ENCODE measurements around the gene TMEM82.

The TMEM82 gene

DNA sequence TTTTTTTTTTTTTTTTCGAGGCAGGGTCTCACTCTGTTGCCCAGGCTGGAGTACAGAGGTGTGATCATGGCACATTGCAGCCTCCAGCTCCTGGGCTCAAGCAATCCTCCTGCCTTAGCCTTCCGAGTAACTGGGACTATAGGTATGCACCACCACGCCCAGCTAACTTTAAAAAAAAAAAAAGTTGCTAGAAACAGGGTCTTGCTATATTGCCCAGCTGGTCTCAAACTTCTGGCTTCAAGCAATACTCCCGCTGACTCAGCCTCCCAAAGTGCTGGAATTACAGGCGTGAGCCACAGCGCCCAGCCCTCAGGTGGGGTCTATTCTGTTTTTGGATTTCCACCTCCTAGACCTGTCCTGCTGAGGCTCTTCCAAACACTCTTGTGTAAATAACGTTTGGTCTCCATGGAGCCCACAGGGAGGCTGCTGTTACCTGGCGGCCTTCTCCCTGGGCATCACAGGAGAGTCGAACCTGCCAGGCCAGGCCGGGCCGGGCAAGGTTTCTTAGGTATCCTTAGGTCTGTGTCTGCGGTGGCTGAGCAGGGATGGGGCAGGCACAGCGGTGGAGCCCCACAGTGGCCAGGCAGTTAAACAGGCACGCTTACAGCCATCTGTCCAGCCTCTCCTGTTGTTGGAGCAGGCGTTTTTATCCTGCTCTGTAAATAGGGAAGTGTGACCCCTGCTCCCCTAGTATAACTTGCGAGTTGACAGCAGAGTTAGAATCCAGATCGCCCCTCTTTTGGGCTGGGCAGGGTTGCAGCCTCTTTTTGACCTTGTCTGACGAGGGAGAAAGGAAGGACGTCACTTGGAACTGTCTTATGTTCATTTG lies 39.4 kb upstream of the TMEM82 start:
- Histone ChIP-seq H3K4me1 (ENCODE audit: insufficient read depth, insufficient read length) (peaks cover 6% of the 10 kb centered on the region), H3K9me3 (ENCODE audit: insufficient read depth, low read length) (no peaks in the 10 kb centered on the region), H3K27me3 (ENCODE audit: insufficient read depth, insufficient read length) (no peaks in the 10 kb centered on the region), H3K4me3 (ENCODE audit: insufficient read length, low read depth) (no peak overlapping the region), H3K9ac (ENCODE audit: insufficient read length, low read depth) (no peak overlapping the region), H3K36me3 (ENCODE audit: insufficient read depth, insufficient read length, low read length) (peaks cover 19% of the 10 kb centered on the region)
- TF ChIP-seq ZNF274 (IDR thresholded peaks at IDR 0.05; ENCODE audit: low read depth, low read length) (no peak), SUZ12 (IDR thresholded peaks at IDR 0.05; ENCODE audit: extremely low read depth, insufficient read depth, insufficient read length) (no peak), YY1 (IDR thresholded peaks at IDR 0.05; ENCODE audit: insufficient read depth, insufficient read length) (no peak)
- no peak for DNase-seq (ENCODE audit: low read depth, low spot score)

GRCh38 chr1:15703562-15703961 lies 38.7 kb upstream of the TMEM82 start:
- Histone ChIP-seq H3K36me3 (ENCODE audit: insufficient read depth, insufficient read length, low read length) (peaks cover 18% of the 10 kb centered on the region), H3K4me3 (ENCODE audit: insufficient read length, low read depth) (no peak overlapping the region), H3K9me3 (ENCODE audit: insufficient read depth, low read length) (no peaks in the 10 kb centered on the region), H3K27me3 (ENCODE audit: insufficient read depth, insufficient read length) (no peaks in the 10 kb centered on the region), H3K9ac (ENCODE audit: insufficient read length, low read depth) (no peak overlapping the region), H3K4me1 (ENCODE audit: insufficient read depth, insufficient read length) (peaks cover 6% of the 10 kb centered on the region)
- no peak for TF ChIP-seq ZNF274 (IDR thresholded peaks at IDR 0.05; ENCODE audit: low read depth, low read length)
- TF ChIP-seq YY1 (IDR thresholded peaks at IDR 0.05; ENCODE audit: insufficient read depth, insufficient read length): no peak
- TF ChIP-seq SUZ12 (IDR thresholded peaks at IDR 0.05; ENCODE audit: extremely low read depth, insufficient read depth, insufficient read length): no peak
- no peak for DNase-seq (ENCODE audit: low read depth, low spot score)

DNA sequence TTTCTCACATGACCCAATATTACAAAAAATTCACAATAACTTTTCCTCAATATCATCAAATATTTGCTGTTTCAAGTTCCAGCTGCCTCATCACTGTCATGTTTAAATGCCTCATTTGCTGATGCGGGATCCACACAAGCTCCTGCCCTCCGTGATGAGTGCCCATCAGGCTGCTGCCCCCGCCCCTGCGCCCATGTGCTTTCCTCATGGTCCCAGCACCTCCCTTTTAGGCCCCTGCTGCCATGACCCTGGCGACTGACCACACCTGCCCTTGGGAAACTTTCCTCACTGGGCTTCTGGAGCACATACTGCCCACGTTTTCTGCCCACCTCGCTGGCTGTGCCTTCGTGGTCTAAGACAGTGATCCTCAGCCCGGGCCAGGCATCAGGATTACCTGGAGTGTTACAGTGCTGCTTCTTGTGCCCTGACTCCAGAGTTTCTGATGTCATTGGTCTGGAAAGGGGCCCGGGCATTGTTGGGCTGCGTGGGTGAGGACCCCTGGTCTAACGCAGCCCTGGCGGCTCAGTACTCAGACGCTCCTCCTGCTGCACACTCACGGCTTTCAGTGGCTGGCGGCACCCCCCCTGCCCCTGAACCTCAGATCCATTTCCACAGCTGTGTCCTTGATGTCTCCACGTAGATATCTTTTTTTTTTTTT lies 37.6 kb upstream of the TMEM82 start:
- TF ChIP-seq SUZ12 (IDR thresholded peaks at IDR 0.05; ENCODE audit: extremely low read depth, insufficient read depth, insufficient read length) (no peak), ZNF274 (IDR thresholded peaks at IDR 0.05; ENCODE audit: low read depth, low read length) (no peak), YY1 (IDR thresholded peaks at IDR 0.05; ENCODE audit: insufficient read depth, insufficient read length) (no peak)
- H3K36me3 ChIP-seq (ENCODE audit: insufficient read depth, insufficient read length, low read length): peaks cover 18% of the 10 kb centered on the region
- H3K9me3 ChIP-seq (ENCODE audit: insufficient read depth, low read length): no peaks in the 10 kb centered on the region
- peak overlapping the region; percentile 10 for H3K9ac ChIP-seq (ENCODE audit: insufficient read length, low read depth)
- no peak for DNase-seq (ENCODE audit: low read depth, low spot score)
- H3K27me3 ChIP-seq (ENCODE audit: insufficient read depth, insufficient read length): no peaks in the 10 kb centered on the region
- peaks cover 6% of the 10 kb centered on the region for H3K4me1 ChIP-seq (ENCODE audit: insufficient read depth, insufficient read length)
- no peak overlapping the region for H3K4me3 ChIP-seq (ENCODE audit: insufficient read length, low read depth)

DNA sequence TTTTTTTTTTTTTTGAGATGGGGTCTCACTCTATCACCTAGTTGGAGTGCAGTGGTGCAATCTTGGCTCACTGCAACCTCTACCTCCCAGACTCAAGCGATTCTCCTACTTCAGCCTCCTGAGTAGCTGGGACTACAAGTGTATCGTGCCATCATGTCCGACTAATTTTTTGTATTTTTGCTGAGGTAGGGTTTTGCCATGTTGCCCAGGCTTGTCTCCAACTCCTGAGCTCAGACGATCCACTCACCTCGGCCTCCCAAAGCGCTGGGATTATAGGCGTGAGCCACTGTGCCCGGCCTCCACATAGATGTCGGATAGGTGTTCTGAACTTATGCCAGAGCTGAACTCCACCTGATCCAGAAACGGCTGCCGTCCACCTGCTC lies 37.1 kb upstream of the TMEM82 start:
- no peak for TF ChIP-seq YY1 (IDR thresholded peaks at IDR 0.05; ENCODE audit: insufficient read depth, insufficient read length)
- Histone ChIP-seq H3K9me3 (ENCODE audit: insufficient read depth, low read length) (no peaks in the 10 kb centered on the region), H3K4me3 (ENCODE audit: insufficient read length, low read depth) (no peak overlapping the region), H3K4me1 (ENCODE audit: insufficient read depth, insufficient read length) (peaks cover 6% of the 10 kb centered on the region), H3K36me3 (ENCODE audit: insufficient read depth, insufficient read length, low read length) (peaks cover 18% of the 10 kb centered on the region), H3K9ac (ENCODE audit: insufficient read length, low read depth) (no peak overlapping the region), H3K27me3 (ENCODE audit: insufficient read depth, insufficient read length) (no peaks in the 10 kb centered on the region)
- no peak for DNase-seq (ENCODE audit: low read depth, low spot score)

GRCh38 chr1:15706751-15707150 lies 35.5 kb upstream of the TMEM82 start:
- peaks cover 5% of the 10 kb centered on the region for H3K4me1 ChIP-seq (ENCODE audit: insufficient read depth, insufficient read length)
- TF ChIP-seq ZNF274 (IDR thresholded peaks at IDR 0.05; ENCODE audit: low read depth, low read length): no peak
- no peak for TF ChIP-seq YY1 (IDR thresholded peaks at IDR 0.05; ENCODE audit: insufficient read depth, insufficient read length)
- no peak for TF ChIP-seq SUZ12 (IDR thresholded peaks at IDR 0.05; ENCODE audit: extremely low read depth, insufficient read depth, insufficient read length)
- no peaks in the 10 kb centered on the region for H3K9me3 ChIP-seq (ENCODE audit: insufficient read depth, low read length)
- H3K9ac ChIP-seq (ENCODE audit: insufficient read length, low read depth): no peak overlapping the region
- H3K27me3 ChIP-seq (ENCODE audit: insufficient read depth, insufficient read length): no peaks in the 10 kb centered on the region
- H3K36me3 ChIP-seq (ENCODE audit: insufficient read depth, insufficient read length, low read length): peaks cover 18% of the 10 kb centered on the region
- H3K4me3 ChIP-seq (ENCODE audit: insufficient read length, low read depth): no peak overlapping the region
- no peak for DNase-seq (ENCODE audit: low read depth, low spot score)

DNA sequence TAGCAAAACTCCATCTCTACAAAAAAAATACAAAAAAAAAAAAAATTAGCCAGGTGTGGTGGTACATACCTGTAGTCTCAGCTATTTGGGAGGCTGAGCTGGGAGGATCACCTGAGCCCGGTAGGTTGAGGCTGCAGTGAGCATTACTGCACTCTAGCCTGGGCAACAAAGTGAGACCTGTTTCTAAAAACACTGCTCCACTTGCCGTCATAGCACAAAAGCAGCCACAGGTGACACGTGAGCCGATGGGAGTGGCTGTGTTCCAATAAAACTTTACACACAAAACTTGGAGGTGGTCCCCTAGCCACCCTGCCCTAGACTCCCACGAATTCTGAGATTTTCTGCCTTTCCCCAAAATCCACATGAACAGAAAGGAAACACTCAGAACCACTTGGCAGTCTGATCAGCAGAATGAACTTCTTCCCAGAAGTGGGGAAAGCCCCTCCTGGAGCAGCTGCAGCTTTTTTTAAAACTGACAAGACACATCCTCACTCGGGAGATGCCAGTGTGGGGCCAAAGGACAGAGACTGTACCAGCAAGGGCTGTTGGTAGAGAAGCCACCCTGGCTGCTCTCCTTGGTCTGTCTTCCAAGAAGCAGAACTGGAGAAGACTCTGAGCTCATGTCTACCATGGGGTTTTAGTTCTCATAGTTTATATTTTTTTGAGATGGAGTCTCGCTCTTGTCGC lies 34.9 kb upstream of the TMEM82 start:
- H3K4me3 ChIP-seq (ENCODE audit: insufficient read length, low read depth): no peak overlapping the region
- TF ChIP-seq YY1 (IDR thresholded peaks at IDR 0.05; ENCODE audit: insufficient read depth, insufficient read length): no peak
- TF ChIP-seq ZNF274 (IDR thresholded peaks at IDR 0.05; ENCODE audit: low read depth, low read length): no peak
- TF ChIP-seq SUZ12 (IDR thresholded peaks at IDR 0.05; ENCODE audit: extremely low read depth, insufficient read depth, insufficient read length): no peak
- no peaks in the 10 kb centered on the region for H3K9me3 ChIP-seq (ENCODE audit: insufficient read depth, low read length)
- no peaks in the 10 kb centered on the region for H3K27me3 ChIP-seq (ENCODE audit: insufficient read depth, insufficient read length)
- H3K4me1 ChIP-seq (ENCODE audit: insufficient read depth, insufficient read length): no peaks in the 10 kb centered on the region
- no peak overlapping the region for H3K9ac ChIP-seq (ENCODE audit: insufficient read length, low read depth)
- peaks cover 13% of the 10 kb centered on the region for H3K36me3 ChIP-seq (ENCODE audit: insufficient read depth, insufficient read length, low read length)
- DNase-seq (ENCODE audit: low read depth, low spot score): no peak

Measured in NT2/D1 (cell line).